H4 (cell line): ENCODE data around the gene MUC4. TPM values are rescaled to one million over a fixed set of nuclear protein-coding genes. Genes with fewer than 3 reads are reported as not detected.
"Not testable (repeated sequence)": the region's sequence is repeated elsewhere in the genome, so short reads cannot be mapped to it uniquely, and the experiment has no call there.

Source experiments
- DNase-seq: peaks from one replicate; pipeline ENCODE4 v3.0.0-alpha.2; 2015; ENCODE audit warnings: low spot score
- total RNA-seq: library from RNA; depleted of rRNA; stranded (reverse); fragments of >200 nt; shearing (Covaris generic); gene quantifications from 2 replicates; pipeline ENCODE4 v1.2.3, GENCODE V29; 2014

Gene MUC4
- total RNA-seq, 1 experiment from 2014 or later, result not detected

DNA sequence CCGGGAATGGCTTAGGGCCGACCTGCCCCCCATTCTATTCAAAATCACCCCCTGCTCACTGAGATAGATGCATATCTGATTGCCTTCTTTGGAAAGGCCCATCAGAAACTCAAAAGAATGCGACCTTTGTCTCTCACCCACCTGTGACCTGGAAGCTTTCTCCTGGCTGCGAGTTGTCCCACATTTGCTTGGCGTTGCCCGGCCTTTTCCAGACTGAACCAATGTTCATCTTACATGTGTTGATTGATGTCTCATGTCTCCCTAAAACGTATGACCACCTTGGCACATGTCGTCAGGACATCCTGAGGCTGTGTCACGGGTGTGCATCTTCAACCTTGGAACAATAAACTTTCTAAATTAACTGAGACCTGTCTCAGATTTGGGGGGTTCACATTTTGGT, 94.3 kb downstream of the MUC4 start:
- DNase-seq, result peak; percentile 6

- DNase-seq, result no peak
These were observed 96.0 kb downstream of the MUC4 start for GRCh38 chr3:195715583-195716266.

- DNase-seq, result no peak
These were observed 96.6 kb downstream of the MUC4 start for GRCh38 chr3:195715134-195715533.

DNA sequence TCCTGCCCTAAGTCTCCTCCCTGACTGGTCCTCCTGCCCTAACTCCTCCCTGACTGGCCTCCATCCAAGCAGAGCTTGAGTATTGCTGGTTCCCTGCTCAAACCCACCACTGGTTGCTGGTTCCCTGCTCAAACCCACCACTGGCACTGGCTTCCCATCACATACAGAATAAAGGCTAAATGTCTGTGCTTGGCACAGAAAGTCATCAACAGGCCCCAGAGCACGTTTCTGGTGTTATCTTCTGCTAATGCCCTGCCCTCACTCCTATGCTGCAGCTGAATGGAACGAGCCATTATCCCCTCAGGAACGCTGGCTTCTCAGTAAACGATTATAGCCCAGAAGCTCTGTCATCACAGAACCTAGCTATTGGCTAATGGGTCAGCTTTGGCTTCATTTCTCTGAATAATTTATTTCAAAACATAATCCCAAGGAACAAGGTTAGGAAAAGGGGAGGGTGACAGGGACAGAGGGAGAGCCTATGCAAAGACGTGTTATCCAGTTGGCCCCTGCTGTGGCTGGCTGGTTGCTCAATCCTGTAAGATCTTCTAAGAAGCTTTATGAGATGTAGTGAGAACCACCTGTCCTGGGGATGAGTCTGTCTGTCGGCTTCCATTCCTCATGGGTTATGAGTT, 97.2 kb downstream of the MUC4 start:
- peak; percentile 11 for DNase-seq

GRCh38 chr3:195713150-195713549, 98.6 kb downstream of the MUC4 start:
- DNase-seq, result not testable (repeated sequence)

DNA sequence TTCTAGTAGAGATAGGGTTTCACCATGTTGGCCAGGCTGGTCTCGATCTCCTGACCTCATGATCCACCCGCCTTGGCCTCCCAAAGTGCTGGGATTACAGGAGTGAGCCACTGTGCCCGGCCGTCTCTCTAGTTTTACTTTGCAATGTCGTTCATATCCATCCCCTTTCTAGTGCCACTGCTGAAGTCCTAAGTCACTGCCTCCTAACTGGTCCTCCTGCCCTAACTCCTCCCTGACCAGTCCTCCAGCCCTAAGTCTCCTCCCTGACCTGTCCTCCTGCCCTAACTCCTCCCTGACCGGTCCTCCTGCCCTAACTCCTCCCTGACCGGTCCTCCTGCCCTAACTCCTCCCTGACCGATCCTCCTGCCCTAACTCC, 99.2 kb downstream of the MUC4 start:
- DNase-seq, result peak; percentile 4

DNA sequence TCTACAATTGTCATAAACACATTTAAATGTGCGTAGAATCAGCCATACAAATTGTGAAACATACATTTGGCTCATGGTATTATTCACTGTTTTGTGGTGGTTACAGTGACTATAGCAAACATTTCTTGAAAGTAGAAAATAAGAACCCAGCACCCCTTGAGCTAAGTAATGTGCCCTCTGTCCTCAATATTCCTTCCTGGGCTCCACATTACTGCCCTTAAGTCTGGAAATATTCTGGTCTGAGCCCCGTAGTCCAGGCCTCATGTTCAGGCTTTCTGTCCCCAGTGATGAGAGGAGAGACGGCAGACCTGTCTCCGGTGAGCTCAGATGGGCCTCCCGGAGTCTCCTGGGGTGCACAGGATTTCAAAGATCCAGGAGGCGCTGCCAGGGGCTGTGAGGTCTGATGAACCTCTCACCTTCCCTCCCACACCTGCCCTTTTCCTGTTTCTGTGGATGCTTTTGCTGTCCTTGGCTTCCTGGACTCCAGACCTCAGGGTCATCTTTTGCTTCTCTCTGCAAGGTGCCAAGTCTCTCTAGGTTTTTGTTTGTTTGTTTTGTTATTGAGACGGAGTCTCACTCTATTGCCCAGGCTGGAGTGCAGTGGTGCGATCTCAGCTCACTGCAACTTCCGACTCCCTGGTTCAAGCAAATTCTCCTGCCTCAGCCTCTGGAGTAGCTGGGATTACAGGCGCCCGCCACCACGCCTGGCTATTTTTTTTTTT, 99.8 kb downstream of the MUC4 start:
- peak; percentile 6 for DNase-seq

- DNase-seq, result peak; percentile 13
These were observed 100.5 kb downstream of the MUC4 start for GRCh38 chr3:195711091-195711812.

DNA sequence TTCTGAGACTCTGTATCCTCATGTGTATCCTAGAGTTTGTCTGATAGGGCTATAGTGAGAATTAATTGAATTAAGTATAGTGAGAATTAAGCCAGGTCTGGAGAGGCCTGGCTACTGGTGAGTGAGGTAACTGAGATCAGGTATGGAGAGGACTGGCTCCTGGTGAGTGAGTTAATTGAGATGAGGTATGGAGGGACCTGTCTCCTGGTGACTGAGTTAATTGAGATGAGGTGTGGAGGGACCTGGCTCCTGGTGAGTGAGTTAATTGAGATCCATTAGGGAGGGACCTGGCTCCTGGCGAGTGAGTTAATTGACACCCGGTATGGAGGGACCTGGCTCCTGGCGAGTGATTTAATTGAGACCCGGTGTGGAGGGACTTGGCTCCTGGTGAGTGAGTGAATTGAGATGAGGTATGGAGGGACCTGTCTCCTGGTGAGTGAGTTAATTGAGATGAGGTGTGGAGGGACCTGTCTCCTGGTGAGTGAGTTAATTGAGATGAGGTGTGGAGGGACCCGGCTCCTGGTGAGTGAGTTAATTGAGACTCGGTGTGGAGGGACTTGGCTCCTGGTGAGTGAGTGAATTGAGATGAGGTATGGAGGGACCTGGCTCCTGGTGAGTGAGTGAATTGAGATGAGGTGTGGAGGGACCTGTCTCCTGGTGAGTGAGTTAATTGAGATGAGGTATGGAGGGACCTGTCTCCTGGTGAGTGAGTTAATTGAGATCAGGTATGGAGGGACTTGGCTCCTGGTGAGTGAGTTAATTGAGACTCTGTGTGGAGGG, 101.4 kb downstream of the MUC4 start:
- peak; percentile 3 for DNase-seq

- peak; percentile 5 for DNase-seq
These were observed 102.0 kb downstream of the MUC4 start for GRCh38 chr3:195709676-195710085.

- peak; percentile 2 for DNase-seq
These were observed 102.9 kb downstream of the MUC4 start for GRCh38 chr3:195708626-195709481.

- peak; percentile 17 for DNase-seq
These were observed 103.7 kb downstream of the MUC4 start for GRCh38 chr3:195708061-195708460.

DNA sequence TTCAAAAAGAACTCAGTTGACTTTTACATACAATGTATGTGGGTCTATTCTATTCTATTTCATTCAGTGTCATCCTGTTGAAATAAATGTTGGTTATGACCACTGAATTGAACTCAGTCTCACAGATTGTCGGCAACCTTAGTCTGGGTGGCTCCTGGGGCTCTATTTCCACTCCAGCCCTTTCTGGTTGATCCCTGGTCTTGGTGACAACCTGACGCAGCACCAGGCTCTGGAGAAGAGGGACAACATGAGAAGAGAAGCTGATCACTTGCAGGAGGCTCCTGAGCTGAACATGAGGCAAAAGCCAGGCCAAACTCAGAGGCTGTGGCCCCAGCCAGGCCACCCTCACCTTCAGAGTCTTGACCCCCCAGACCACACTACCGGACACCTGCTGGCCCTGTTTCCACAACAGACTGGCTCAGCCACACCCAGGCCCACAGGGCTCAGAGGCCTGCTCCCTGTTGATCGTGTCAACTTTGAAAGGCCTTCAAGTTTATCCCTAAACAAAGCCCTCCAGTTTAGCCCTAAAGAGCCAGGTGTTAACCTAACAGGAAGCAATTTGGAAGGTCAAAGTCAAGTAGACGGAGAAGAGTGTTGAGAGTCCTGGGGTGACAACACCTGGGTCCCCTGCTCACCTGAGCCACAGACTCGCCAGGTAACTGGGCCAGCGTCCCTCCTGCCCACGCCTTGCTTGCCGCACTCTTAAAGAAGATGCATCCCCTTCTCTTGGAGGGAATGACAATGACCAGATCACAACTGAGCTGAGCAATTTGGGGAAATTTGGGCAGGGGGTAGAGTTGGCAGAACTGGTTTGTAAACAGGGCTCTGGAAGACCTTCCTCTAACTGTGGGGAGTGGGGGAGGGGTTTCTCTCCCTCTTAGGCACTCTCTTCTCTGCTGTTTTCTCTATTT, 106.4 kb downstream of the MUC4 start:
- DNase-seq, result peak; percentile 14

DNA sequence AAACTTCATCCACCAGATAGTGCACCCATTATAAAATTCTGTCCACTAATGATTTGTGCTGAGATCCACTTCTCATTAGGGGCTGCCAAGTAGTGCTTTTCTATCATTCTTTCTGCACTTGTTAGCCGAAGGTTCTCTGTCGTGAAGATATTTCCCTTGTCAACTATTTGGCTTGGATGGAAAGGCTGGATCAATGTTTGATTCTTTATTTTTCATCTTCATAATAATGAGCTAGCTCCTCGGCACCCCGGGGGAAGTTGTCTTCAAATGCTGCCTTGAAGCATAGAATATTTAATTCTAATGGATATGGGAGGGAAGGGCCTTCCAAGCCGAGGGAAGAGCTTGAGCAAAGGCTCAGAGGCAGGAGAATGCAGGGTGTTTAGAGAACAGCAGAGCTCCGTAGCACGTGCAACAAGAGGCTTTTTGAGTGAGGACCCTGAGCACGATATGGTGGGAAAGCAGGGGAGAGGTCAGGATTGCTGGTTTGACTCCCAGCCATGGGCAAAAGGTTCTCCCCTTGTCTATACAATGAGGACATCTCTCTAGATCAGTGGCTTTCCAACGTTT, 107.2 kb downstream of the MUC4 start:
- DNase-seq, result no peak

DNA sequence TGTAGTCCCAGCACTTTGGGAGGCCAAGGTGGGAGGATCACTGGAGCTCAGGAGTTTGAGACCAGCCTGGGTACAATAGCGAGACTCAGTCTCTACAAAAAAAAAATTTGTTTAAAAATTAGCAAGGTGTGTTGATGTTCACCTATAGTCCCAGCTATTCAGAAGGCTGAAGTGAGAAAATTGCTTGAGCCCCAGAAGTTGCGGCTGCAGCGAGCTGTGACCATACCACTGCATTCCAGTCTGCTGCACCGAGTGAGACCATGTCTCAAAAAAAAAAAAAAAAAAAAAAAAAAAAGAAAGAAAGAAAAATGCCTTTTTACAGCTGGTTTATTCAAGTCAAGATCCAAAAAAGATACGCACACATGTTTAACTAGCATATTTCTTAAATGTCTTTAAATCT, 108.0 kb downstream of the MUC4 start:
- DNase-seq, result no peak

DNA sequence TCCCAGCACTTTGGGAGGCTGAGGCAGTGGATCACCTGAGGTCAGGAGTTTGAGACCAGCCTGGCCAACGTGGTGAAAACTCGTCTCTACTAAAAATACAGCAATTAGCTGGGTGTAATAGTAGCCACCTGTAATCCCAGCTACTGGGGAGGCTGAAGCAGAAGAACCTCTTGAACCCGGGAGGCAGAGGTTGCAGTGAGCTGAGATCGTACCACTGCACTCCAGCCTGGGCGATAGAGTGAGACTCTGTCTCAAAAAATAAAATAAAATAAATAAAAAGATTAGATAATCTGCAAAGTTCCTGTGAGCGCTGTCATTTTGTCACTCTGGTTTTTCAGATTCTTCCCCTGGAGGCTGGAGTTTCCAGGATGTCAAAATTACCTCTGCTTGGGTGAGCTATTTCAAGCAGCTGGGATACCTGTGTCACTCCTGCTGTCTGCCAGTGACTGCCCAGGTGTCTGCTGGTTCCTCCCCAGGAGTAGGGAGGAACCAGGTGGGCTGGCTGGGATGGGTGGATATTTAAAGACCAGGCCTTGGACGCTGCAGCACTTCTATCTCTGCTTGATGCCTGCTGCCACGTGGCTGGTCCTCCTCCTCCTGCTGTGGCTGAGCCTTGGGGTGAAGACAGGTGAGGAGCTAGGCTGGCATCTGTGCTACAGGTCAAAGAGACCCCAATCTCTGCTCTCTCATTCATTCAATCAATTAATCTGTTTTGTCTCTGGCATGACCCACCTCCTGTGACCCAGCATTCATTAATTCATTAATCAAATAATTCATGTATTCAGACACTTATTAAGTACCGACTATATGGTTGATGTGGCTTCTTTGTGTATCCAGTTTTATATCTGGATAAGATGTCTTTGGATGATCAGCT, 110.5 kb downstream of the MUC4 start:
- peak; percentile 12 for DNase-seq

DNA sequence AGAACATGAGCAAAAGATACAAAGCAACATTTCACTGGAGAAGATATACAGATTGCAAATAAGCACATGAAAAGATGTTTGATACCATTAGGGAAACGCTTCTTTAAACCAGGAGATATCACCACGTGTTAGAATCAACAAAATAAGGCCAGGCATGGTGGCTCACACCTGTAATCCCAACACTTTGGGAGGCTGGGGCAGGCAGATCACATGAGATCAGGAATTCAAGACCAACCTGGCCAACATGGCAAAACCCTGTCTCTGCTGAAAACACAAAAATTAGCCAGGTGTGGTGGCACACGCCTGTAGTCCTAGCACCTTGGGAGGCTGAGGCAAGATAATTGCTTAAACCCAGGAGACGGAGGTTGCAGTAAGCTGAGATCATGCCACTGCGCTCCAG, 111.4 kb downstream of the MUC4 start:
- no peak for DNase-seq

- peak; percentile 22 for DNase-seq
These were observed 111.9 kb downstream of the MUC4 start for GRCh38 chr3:195699860-195700259.
